HG03378 (cell line): ENCODE data around the gene SHBG.
"Not testable (repeated sequence)": the region's sequence is repeated elsewhere in the genome, so short reads cannot be mapped to it uniquely, and the experiment has no call there.

Experiments
- ATAC-seq: cut with Tn5 transposase; IDR thresholded peaks from one replicate; pipeline ENCODE4 v1.9.1; 2021; ENCODE audit warnings: mild to moderate bottlenecking, moderate library complexity; ENCODE audit not compliant: unreplicated experiment

Gene SHBG

GRCh38 chr17:7629939-7630571, at the start of gene SHBG:
Gene SHBG, plus strand, starts transcription at chr17:7630135. Its CDS starts 38 bp downstream, at chr17:7630173.
- no peak for ATAC-seq

- no peak for ATAC-seq
Observed at GRCh38 chr17:7580604-7581575, 49.0 kb upstream of the SHBG start.

GRCh38 chr17:7582396-7583252, 47.3 kb upstream of the SHBG start:
- ATAC-seq: no peak

GRCh38 chr17:7583253-7584109, 46.5 kb upstream of the SHBG start, which contains the start of gene MPDU1:
Gene MPDU1, plus strand, starts transcription at chr17:7583852. Its CDS starts 11 bp downstream, at chr17:7583863.
- ATAC-seq: peak; percentile 48

GRCh38 chr17:7586673-7587419, 43.1 kb upstream of the SHBG start:
- no peak for ATAC-seq

- ATAC-seq: no peak
Observed at GRCh38 chr17:7587420-7588151, 42.3 kb upstream of the SHBG start.

- ATAC-seq: no peak
Observed at GRCh38 chr17:7588553-7589203, 41.3 kb upstream of the SHBG start.

GRCh38 chr17:7589204-7589868, 40.6 kb upstream of the SHBG start:
- ATAC-seq: no peak

GRCh38 chr17:7589891-7590691, 39.8 kb upstream of the SHBG start, which contains the start of gene SOX15:
Gene SOX15, minus strand, starts transcription at chr17:7590094. Its CDS starts 418 bp downstream, at chr17:7589676.
- no peak for ATAC-seq

- no peak for ATAC-seq
Observed at GRCh38 chr17:7590743-7591142, 39.2 kb upstream of the SHBG start.

GRCh38 chr17:7591596-7591995, 38.3 kb upstream of the SHBG start:
- no peak for ATAC-seq

GRCh38 chr17:7592422-7593021, 37.4 kb upstream of the SHBG start:
- no peak for ATAC-seq

GRCh38 chr17:7593296-7593695, 36.6 kb upstream of the SHBG start:
- no peak for ATAC-seq

GRCh38 chr17:7597561-7597960, 32.4 kb upstream of the SHBG start:
- not testable (repeated sequence) for ATAC-seq

- no peak for ATAC-seq
Observed at GRCh38 chr17:7606280-7606679, 23.7 kb upstream of the SHBG start.

GRCh38 chr17:7610641-7611040, 19.3 kb upstream of the SHBG start:
- ATAC-seq: no peak
